GM12801 (cell line): ENCODE results near the gene DIDO1.

Source experiments
- CTCF ChIP-seq: IDR thresholded peaks from one replicate; pipeline ENCODE4 v1.5.1; 2011; ENCODE audit warnings: control low read depth; ENCODE audit not compliant: insufficient read length; ENCODE audit errors: extremely low read depth

Gene DIDO1

DNA sequence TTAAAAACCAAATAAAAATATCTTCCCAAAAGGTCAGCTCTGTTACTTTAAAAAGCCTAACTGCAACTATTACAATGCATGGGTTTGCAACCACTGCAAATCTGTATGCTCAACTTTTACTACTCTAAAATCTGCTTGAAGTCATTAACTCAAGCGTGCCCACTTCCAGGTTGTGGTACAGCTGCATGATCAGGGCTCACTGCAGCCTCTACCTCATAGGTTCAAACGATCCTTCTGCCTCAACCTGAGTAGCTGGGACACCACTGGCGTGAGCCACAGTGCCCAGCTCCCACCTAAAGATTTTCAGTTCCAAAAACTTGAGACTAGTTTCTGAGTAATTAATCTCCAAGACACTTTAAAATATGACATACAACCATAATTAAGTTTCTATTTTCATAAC, 8.2 kb downstream of the DIDO1 start:
- TF ChIP-seq CTCF: no peak

- no peak for TF ChIP-seq CTCF
Observed at GRCh38 chr20:62917720-62918119, 8.6 kb downstream of the DIDO1 start.

DNA sequence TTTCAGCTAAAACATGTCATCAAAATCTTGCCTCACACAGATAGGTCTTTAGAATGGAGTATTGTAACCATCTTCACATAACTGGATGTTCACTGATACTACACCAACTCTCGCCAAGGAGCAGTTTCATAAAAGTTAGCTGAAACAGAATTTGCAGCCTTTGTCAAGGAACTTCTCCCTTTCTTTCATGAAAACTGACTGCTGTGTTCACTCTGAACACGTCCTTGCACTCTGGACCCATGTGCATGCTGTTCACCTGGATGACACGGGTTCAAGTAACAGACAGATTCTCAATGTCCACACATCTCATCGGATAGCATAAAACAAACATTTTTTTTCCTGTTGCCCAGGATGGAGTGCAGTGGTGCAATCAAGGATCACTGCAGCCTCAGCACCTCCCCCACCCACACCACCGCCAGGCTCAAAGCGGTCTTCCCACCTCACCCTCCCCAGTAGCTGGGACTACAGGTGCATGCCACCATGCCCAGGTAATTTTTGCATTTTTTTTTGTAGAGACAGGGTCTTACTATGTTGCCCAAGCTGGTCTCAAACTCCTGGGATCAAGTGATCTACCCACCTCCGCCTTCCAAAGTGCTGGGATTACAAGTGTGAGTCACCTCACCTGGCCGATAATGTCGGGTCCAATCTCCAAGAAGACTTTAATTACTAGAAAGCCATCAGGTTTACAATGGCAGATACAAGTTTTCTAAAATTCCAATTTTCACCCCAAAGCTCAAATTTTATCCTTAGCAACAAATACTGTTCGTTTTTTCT, 9.4 kb downstream of the DIDO1 start:
- TF ChIP-seq CTCF: no peak

DNA sequence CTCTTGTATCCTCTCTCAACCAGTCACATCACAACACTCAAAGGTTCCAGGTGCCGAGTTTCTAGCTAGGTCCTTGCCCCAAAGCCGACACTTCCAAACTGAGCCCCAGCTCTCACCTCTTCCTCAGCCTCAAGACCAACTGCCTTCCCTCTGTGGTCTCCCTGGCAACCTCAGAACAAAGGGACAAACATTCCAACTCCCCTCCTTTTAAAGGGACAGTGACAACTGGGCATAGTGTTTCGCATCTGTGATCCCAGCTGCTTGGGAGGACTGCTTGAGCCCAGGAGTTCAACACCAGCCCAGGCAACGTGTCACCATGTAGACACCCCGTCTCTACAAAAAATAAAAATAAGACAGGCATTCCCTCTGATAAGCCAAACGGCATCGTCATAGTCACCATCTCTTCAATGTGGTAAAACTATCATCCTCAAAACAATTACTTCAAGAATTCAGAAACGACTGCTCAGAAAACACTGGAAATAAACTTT, 11.3 kb downstream of the DIDO1 start:
- TF ChIP-seq CTCF: no peak

- TF ChIP-seq CTCF: no peak
Observed at GRCh38 chr20:62914436-62914835, 11.9 kb downstream of the DIDO1 start.

DNA sequence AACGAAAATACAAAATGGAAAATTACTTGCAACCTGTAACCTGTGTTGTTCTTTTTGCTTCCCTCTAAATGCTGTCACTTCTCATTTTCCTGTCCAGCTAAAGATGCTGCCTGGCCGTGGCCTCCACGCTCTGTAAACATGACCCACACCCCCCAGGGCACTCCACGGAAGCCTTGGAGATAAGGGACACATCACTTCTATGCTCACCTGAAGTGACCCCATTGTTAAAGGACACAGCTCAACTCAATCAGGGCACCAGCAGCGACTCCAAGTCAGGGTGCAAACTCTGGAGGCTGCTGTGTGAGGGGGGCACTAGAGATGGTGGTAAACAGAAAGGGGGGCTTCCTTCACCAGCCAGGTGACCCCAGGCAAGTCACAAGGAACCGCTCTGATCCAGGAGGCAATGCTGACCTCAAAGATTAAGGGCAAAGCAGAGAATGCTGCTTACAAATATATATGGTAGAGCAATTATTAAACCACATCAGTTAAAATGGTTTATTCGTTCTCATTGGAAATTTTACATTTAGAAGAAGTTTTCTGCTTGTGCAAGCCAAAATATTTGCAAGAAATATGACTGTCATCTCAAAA, 13.2 kb downstream of the DIDO1 start:
- no peak for TF ChIP-seq CTCF

DNA sequence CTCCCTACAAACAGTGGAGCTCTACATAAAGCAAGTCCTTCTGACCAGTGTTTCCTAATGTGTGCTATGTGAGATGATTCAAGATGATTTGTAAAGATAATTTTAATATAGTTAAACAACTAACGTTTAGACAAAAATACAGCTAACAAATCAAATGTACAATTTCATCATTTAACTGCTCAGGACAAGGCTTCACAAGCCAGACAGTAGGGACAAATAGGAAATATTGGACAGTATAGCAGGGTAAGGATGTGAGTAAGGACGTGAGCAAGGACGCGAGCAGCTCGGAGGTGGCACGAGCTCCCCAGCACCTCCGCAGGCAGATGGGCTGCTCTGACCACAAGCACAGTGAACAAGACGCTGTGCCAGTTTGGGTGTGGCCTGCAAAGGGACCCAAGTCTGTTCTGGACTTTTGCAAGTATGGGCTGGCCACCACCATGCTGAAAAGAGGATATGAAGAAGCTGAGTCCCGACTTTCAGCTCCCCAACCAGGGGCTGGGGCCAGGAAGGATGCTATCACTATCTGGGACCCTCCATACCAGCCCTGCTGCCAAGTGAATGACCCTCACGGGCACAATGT, 14.5 kb downstream of the DIDO1 start:
- TF ChIP-seq CTCF: no peak
